ENCODE measurements around the gene GJA3. TPM values are rescaled to one million over a fixed set of nuclear protein-coding genes. Genes with fewer than 3 reads are reported as not detected.

The GJA3 gene
- under 1 TPM in 5 of 7 donors, not detected in 2; 0.08 to 0.34 (median 0.15) TPM for total RNA-seq
- under 1 TPM; 0.12 to 0.20 TPM for polyA plus RNA-seq
- long read RNA-seq, donor 1, result 0 reads
- long read RNA-seq, donor 2, full-length matches to known transcripts, result 1 of 1 reads
- long read RNA-seq, donor 2, partial matches to known transcripts, result 0 of 1 reads
- long read RNA-seq, donor 2, other reads (novel, unspliced or antisense), result 0 of 1 reads
- long read RNA-seq, donor 3, full-length matches to known transcripts, result 1 of 1 reads
- long read RNA-seq, donor 3, partial matches to known transcripts, result 0 of 1 reads
- long read RNA-seq, donor 3, other reads (novel, unspliced or antisense), result 0 of 1 reads

- DNase-seq, result peak in 1 of 5 donors; percentile 43
- H3K4me3 ChIP-seq, result peak within 1 kb of the TSS; percentile 25
- TF ChIP-seq EP300 (IDR thresholded peaks at IDR 0.05), result no peak
- TF ChIP-seq CTCF (IDR thresholded peaks at IDR 0.05), result no peak
- no peak for TF ChIP-seq POLR2A (IDR thresholded peaks at IDR 0.05)
- H3K27ac ChIP-seq, result no peak within 1 kb of the TSS
- WGBS, 3 donors, result 1 to 2% (median 1%) methylated on average over 50 to 93 of the region's 93 CpGs
- no peaks in the 10 kb centered on the region for H3K9me3 ChIP-seq
- peaks cover 3% of the 10 kb centered on the region for H3K4me1 ChIP-seq (ENCODE audit: insufficient read depth)
- H3K27me3 ChIP-seq, result no peaks in the 10 kb centered on the region
- no peaks in the 10 kb centered on the region for H3K36me3 ChIP-seq
- intact Hi-C loops (cut with DNase I), result no loop called here
These were observed at the start of gene GJA3 for GRCh38 chr13:20160306-20161274. Gene GJA3, minus strand, starts transcription at chr13:20161052. Its CDS starts 17,764 bp downstream, at chr13:20143288.

- no peaks in the 10 kb centered on the region for H3K36me3 ChIP-seq
- TF ChIP-seq CTCF (IDR thresholded peaks at IDR 0.05) (no peak), POLR2A (IDR thresholded peaks at IDR 0.05) (no peak), EP300 (IDR thresholded peaks at IDR 0.05) (no peak)
- WGBS, 3 donors, result 40 to 54% (median 44%) methylated on average over 1 of the region's 1 CpG
- H3K9me3 ChIP-seq, result peaks cover 0 to 2% of the 10 kb centered on the region in 2 donors
- no peak overlapping the region for H3K27ac ChIP-seq
- H3K4me1 ChIP-seq (ENCODE audit: insufficient read depth), result no peaks in the 10 kb centered on the region
- H3K4me3 ChIP-seq, result no peak overlapping the region
- intact Hi-C loops (cut with DNase I), result no loop called here
- H3K27me3 ChIP-seq, result no peaks in the 10 kb centered on the region
- no peak for DNase-seq
These were observed 49.1 kb upstream of the GJA3 start for GRCh38 chr13:20209948-20210347.

GRCh38 chr13:20206698-20207235 lies 45.9 kb upstream of the GJA3 start:
- Histone ChIP-seq H3K36me3 (no peaks in the 10 kb centered on the region), H3K27me3 (no peaks in the 10 kb centered on the region), H3K4me1 (ENCODE audit: insufficient read depth) (no peaks in the 10 kb centered on the region), H3K9me3 (no peaks in the 10 kb centered on the region), H3K27ac (no peak overlapping the region), H3K4me3 (no peak overlapping the region)
- WGBS, 3 donors, result 73 to 80% (median 80%) methylated on average over 16 of the region's 16 CpGs
- TF ChIP-seq POLR2A (IDR thresholded peaks at IDR 0.05), result no peak
- no peak for TF ChIP-seq EP300 (IDR thresholded peaks at IDR 0.05)
- no peak for TF ChIP-seq CTCF (IDR thresholded peaks at IDR 0.05)
- intact Hi-C loops (cut with DNase I), result no loop called here
- DNase-seq, result no peak

GRCh38 chr13:20206065-20206697 lies 45.3 kb upstream of the GJA3 start:
- intact Hi-C loops (cut with DNase I), result no loop called here
- no peak for TF ChIP-seq EP300 (IDR thresholded peaks at IDR 0.05)
- TF ChIP-seq POLR2A (IDR thresholded peaks at IDR 0.05), result no peak
- TF ChIP-seq CTCF (IDR thresholded peaks at IDR 0.05), result no peak
- Histone ChIP-seq H3K4me1 (ENCODE audit: insufficient read depth) (no peaks in the 10 kb centered on the region), H3K27ac (no peak overlapping the region), H3K9me3 (peaks cover 0 to 3% of the 10 kb centered on the region in 2 donors), H3K36me3 (no peaks in the 10 kb centered on the region), H3K4me3 (no peak overlapping the region), H3K27me3 (no peaks in the 10 kb centered on the region)
- WGBS, 3 donors, result 77 to 82% (median 81%) methylated on average over 11 of the region's 11 CpGs
- no peak for DNase-seq

Data from ovary (tissue), 10 donors.